HG03521 (cell line): ENCODE measurements around the gene YEATS2.
"Not testable (repeated sequence)": the region's sequence is repeated elsewhere in the genome, so short reads cannot be mapped to it uniquely, and the experiment has no call there.

Source experiments
- ATAC-seq: cut with Tn5 transposase; IDR thresholded peaks from one replicate; pipeline ENCODE4 v1.9.1; 2021; ENCODE audit warnings: mild to moderate bottlenecking, moderate library complexity; ENCODE audit not compliant: unreplicated experiment

The YEATS2 gene

DNA sequence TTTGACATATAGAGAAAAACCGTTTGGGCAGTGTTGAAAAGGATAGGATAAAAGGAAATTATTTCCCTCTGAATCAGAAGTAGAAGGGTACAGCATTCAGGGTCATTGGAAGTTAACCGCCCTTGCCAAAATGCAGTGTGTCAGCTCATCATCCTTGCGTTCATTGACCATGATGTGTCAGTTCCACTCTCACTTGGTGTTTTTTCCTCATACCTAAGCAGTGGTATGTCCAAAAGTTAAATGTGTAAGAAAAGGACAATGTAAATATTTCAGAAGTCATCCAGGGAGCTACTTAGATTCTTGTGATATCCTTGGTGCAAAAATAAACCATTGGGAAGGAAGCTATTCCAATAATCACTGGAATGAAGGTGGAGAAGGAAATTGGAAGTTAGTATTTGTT lies 77.0 kb downstream of the YEATS2 start:
- no peak for ATAC-seq

DNA sequence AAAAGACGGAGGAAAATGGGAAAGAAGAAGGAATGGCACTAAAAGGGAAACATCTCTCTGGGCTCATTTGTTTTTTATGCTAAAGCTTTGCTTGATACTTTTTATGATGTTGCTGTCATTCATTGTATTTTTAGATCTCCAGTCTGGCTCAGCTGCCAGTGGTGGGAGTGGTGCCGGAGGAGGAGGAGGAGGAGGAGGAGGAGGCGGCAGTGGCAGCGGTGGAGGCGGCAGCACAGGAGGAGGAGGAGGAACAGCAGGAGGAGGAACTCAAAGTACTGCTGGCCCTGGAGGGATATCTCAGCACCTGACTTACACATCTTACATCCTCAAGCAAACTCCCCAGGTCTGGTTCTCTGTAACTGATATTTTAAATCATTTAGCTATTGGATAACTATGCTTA lies 78.2 kb downstream of the YEATS2 start:
- no peak for ATAC-seq

DNA sequence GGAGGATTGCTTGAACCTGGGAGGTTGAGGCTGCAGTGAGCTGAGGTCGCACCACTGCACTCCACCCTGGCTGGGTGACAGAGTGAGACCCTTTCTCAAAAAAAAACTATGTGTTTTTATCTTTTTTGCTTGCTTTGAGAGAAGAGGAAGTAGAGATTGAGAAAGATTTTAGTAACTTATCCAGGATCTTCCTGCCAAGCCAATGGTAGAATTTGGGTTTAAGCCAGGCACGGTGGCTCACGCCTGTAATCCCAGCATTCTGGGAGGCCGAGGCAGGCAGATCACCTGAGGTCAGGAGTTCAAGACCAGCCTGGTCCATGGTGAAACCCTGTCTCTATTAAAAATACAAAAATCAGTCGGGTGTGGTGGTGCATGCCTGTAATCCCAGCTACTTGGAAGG lies 78.9 kb downstream of the YEATS2 start:
- ATAC-seq = not testable (repeated sequence)

DNA sequence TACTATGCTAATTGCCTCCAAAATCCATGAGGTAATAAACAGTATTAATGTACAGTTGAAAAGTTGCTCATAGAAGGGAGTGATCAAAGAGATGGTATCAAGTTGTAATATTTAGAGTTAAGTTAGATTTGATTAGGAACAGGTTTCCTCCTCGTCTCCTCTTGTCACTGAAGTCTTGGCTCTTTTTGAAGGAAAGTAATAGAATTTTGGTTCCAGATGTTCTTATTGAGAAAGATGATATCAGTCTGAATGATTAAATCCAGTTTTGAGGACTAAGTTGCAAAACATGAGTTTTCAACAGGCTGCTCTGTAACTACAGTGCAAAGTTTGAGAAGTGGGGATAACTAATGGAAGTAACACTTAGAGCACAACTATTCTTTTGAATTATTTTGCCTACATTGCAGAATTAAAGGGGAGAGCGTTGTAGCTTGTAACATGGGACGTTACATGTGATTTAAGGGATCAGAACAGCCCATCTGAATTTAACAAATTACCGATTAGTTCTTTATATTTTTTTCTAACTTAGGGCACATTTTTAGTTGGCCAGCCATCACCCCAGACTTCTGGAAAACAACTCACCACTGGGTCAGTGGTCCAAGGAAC lies 79.5 kb downstream of the YEATS2 start:
- ATAC-seq = no peak

DNA sequence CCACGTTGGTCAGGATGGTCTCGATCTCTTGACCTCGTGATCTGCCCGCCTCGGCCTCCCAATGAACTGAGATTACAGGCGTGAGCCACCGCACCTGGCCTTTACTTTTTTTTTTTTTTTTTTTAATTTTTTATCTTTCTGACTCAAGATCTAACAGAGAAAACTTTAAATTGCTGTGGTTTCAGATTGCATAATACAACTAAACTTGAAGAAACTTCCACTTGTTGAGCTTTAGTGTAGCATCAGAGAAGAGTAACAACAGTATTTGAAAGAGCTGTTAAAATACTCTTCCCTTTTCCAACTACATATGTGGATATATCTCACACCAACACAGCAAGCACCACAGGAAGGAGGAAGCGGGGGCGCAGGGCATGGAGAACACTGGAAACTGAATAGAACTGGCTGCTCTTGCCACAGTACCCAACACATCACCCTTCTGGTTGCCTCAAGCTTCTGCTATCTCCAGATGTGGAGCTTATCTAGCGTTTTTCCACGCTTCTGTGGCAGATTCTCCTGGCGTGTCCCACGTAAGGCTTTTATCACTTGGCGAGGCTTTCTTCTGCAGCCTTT lies 82.4 kb downstream of the YEATS2 start:
- no peak for ATAC-seq

- ATAC-seq = no peak
These were observed 83.6 kb downstream of the YEATS2 start for GRCh38 chr3:183781246-183781645.

- ATAC-seq = no peak
These were observed 85.1 kb downstream of the YEATS2 start for GRCh38 chr3:183782576-183783276.

- ATAC-seq = not testable (repeated sequence)
These were observed 86.9 kb downstream of the YEATS2 start for GRCh38 chr3:183784503-183784902.

GRCh38 chr3:183789826-183790225 lies 92.2 kb downstream of the YEATS2 start:
- no peak for ATAC-seq

GRCh38 chr3:183790700-183791099 lies 93.1 kb downstream of the YEATS2 start:
- ATAC-seq = no peak

DNA sequence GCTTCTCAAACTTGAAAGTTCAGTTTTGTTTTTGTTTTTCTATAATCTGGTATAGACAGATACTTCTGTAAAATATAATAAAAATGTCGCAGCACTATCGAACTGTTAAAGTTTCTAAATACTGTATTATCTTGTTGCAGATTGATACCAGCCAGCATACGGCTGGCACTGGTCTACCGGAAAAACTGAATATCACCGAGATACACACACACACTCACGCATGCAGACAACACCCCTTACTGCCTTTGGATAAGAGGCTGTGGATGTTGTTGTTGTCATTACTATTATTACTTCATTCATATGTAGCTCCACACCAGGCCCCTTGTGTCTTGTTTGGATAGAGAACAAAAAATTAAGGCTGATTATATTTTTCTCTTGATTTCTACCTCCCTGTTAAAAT lies 95.4 kb downstream of the YEATS2 start:
- ATAC-seq = no peak

DNA sequence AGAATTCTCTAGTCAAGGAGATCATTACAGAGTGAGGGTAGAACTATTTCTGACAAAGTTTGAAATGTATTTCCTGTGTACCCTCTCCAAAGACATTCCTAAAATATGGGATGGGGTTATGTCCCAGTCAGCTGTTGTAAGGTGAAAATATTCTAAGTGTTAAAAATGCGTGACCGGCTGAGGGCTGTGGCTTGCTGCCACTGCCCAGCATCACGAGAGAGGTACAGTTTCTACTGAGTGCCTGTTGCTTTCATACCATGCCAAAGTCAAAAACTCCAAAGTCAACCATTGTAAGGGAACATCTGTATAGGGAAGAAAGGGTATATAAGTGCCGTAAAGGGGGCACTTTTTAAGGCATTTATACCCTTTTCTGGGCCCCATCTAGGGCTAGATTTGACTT lies 96.9 kb downstream of the YEATS2 start:
- no peak for ATAC-seq

DNA sequence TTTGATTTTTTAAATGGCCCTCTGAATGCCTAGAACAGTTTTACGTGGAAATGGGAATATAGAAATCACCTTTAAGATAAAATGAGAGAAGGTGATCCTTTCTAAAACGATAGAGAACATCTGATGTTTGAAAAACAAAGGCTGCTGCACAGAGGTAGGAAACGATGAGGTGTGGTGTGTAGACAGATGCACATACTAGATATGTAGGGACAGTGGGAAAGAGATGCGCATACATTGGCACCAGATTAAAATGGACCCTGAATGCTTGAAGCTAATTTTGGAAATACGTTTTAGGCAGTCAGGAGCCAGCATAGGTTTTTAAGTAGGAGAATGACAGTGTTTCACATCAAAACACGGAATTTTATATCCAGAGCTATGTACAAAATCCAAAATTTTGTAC lies 98.8 kb downstream of the YEATS2 start:
- ATAC-seq = no peak

- ATAC-seq = no peak
These were observed 100.4 kb downstream of the YEATS2 start for GRCh38 chr3:183797996-183798395.

DNA sequence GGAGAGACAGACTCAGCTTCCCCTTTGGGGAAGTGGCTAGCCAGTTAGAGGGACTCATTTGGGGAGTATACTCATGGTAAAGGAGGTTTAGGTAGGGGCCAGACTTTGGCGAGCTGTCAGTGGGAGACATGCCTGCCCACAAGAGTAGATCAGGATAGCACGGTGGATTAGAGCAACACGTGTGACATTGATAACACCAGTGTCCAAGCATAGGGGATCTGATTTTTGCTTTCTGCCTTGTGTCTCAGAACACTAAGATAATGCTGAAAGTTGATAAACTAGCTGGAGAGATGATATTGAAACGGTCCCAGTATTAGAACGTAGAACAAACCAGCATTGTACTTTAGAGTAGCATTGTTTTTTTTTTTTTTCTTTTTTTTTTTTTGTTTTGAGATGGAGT lies 101.9 kb downstream of the YEATS2 start:
- no peak for ATAC-seq

DNA sequence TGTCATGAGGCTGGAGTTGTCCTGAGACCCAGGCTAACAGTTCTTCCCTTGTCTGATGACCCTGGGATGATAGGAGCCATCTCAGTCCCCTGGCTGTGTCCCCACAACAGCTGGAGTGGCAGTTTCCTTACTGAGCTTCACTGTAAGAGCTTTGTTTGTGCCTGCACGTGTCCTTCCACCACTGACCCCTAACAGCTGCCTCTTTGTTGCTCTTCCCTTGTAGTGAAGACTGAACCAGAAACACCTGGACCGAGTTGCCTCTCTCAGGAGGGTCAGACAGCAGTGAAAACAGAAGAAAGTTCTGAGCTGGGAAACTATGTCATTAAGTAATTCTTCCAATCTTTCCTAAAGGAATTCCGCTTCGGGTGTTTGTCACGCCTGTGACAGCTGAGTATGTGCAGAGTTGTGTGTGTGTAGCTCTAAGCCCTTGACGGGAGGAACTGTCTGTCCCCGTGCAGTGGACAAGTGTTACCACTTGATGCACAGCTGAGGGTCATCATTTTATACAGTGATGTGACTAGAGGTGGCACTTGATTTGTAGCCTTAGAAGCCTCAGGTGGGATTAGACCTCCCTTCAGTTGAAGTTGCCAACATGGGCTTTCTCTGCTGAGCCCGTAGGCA lies 102.8 kb downstream of the YEATS2 start:
- no peak for ATAC-seq

DNA sequence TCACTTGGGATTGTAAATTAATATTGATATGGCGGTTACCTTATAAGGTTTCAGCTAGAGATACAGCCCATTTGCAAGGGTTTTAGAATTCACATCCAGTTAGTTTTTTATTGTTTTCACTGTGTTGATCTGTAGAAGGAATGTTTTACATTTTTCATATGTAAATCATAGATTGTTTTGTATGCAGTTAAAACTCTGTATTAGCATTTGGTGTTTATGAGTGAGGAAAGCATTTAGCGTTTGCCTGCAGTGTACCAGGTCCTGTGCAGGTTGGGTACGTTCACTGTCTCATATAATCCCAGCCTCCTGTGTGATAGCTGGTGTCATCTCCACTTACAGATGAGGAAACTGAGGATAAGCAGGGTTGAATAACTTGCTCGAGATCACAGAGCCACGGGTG lies 104.0 kb downstream of the YEATS2 start:
- no peak for ATAC-seq

DNA sequence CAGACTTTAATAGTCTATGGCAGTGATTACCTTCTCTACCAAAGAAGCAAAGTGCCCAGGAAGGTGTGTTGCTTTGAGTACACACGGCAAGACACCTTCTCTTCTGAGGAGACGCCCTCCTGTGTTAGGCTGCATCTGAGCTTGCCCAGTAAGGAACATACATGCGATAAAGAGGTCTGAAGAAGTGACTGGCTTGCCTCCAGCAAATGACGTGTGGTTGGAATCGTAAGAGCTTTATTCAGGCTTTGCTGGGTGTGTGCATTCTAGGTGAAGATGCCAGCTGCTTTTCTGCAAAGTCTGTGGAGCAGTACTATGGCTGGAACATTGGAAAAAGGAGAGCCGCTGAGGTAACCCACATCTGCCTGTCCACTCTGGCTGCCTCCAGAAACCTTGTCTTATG lies 105.4 kb downstream of the YEATS2 start:
- ATAC-seq = no peak

GRCh38 chr3:183807209-183807728 lies 109.7 kb downstream of the YEATS2 start:
- no peak for ATAC-seq

GRCh38 chr3:183807881-183808280 lies 110.3 kb downstream of the YEATS2 start:
- no peak for ATAC-seq

GRCh38 chr3:183808355-183808754 lies 110.8 kb downstream of the YEATS2 start:
- no peak for ATAC-seq

- no peak for ATAC-seq
These were observed 111.7 kb downstream of the YEATS2 start for GRCh38 chr3:183809270-183809669.
